ENCODE data around the gene SMAD7.

SMAD7 gene

GRCh38 chr18:48947560-48947959 is 3.2 kb downstream of the SMAD7 start:
- DNase-seq (ENCODE audit: insufficient read length, low spot score), result no peak
- no peak for FAIRE-seq

GRCh38 chr18:48947092-48947491 is 3.7 kb downstream of the SMAD7 start:
- DNase-seq (ENCODE audit: insufficient read length, low spot score) (no peak), FAIRE-seq (no peak)

- no peak for FAIRE-seq
- DNase-seq (ENCODE audit: insufficient read length, low spot score), result no peak
Measured at GRCh38 chr18:48946329-48946835, 4.4 kb downstream of the SMAD7 start.

- FAIRE-seq (no peak), DNase-seq (ENCODE audit: insufficient read length, low spot score) (no peak)
Measured at GRCh38 chr18:48945953-48946217, 4.9 kb downstream of the SMAD7 start.

GRCh38 chr18:48944634-48945033 is 6.1 kb downstream of the SMAD7 start:
- no peak for FAIRE-seq
- DNase-seq (ENCODE audit: insufficient read length, low spot score), result no peak

- DNase-seq (ENCODE audit: insufficient read length, low spot score) (no peak), FAIRE-seq (no peak)
Measured at GRCh38 chr18:48943736-48944527, 6.8 kb downstream of the SMAD7 start.

- FAIRE-seq, result no peak
- no peak for DNase-seq (ENCODE audit: insufficient read length, low spot score)
Measured at GRCh38 chr18:48943333-48943732, 7.4 kb downstream of the SMAD7 start.

- peak; percentile 57 for FAIRE-seq
Measured at GRCh38 chr18:48942554-48943261, 8.1 kb downstream of the SMAD7 start.

GRCh38 chr18:48942086-48942485 is 8.7 kb downstream of the SMAD7 start:
- DNase-seq (ENCODE audit: insufficient read length, low spot score) (no peak), FAIRE-seq (no peak)

More at GRCh38 chr18:48942554-48943261, 8.1 kb downstream of the SMAD7 start:
- peak; percentile 90 for DNase-seq (ENCODE audit: insufficient read length, low spot score)

- FAIRE-seq, result no peak
Measured at GRCh38 chr18:48941672-48942071, 9.1 kb downstream of the SMAD7 start.

GRCh38 chr18:48940854-48941611 is 9.7 kb downstream of the SMAD7 start:
- DNase-seq (ENCODE audit: insufficient read length, low spot score) (no peak), FAIRE-seq (no peak)

More at GRCh38 chr18:48941672-48942071, 9.1 kb downstream of the SMAD7 start:
- no peak for DNase-seq (ENCODE audit: insufficient read length, low spot score)

GRCh38 chr18:48939205-48940097 is 11.3 kb downstream of the SMAD7 start:
- no peak for FAIRE-seq
- DNase-seq (ENCODE audit: insufficient read length, low spot score), result no peak

- no peak for DNase-seq (ENCODE audit: insufficient read length, low spot score)
- FAIRE-seq, result no peak
Measured at GRCh38 chr18:48938827-48939204, 11.9 kb downstream of the SMAD7 start.

GRCh38 chr18:48937869-48938750 is 12.7 kb downstream of the SMAD7 start:
- DNase-seq (ENCODE audit: insufficient read length, low spot score) (no peak), FAIRE-seq (no peak)

- DNase-seq (ENCODE audit: insufficient read length, low spot score) (no peak), FAIRE-seq (no peak)
Measured at GRCh38 chr18:48935433-48935774, 15.4 kb downstream of the SMAD7 start.

- DNase-seq (ENCODE audit: insufficient read length, low spot score) (no peak), FAIRE-seq (no peak)
Measured at GRCh38 chr18:48934723-48935432, 15.9 kb downstream of the SMAD7 start.

- no peak for DNase-seq (ENCODE audit: insufficient read length, low spot score)
- no peak for FAIRE-seq
Measured at GRCh38 chr18:48934415-48934722, 16.4 kb downstream of the SMAD7 start.

GRCh38 chr18:48933578-48934414 is 17.0 kb downstream of the SMAD7 start:
- FAIRE-seq (no peak), DNase-seq (ENCODE audit: insufficient read length, low spot score) (no peak)

All from HTR-8/SVneo (cell line).